ENCODE measurements around the gene TMC6.
"Not testable (repeated sequence)": the region's sequence is repeated elsewhere in the genome, so short reads cannot be mapped to it uniquely, and the experiment has no call there.

Gene TMC6

GRCh38 chr17:78128551-78129350 is at the start of gene TMC6:
TSS of gene TMC6 (minus strand) at chr17:78128755. CDS start at chr17:78126832, 1,923 bp downstream.
- DNase-seq (ENCODE audit: low spot score) = no peak

GRCh38 chr17:78176548-78177025 is 48.0 kb upstream of the TMC6 start:
- DNase-seq (ENCODE audit: low spot score) = no peak

GRCh38 chr17:78175643-78175981 is 47.1 kb upstream of the TMC6 start:
- no peak for DNase-seq (ENCODE audit: low spot score)

- DNase-seq (ENCODE audit: low spot score) = no peak
These were observed 46.5 kb upstream of the TMC6 start for GRCh38 chr17:78174870-78175642.

GRCh38 chr17:78174346-78174869 is 45.9 kb upstream of the TMC6 start:
- no peak for DNase-seq (ENCODE audit: low spot score)

GRCh38 chr17:78173097-78173715 is 44.7 kb upstream of the TMC6 start:
- no peak for DNase-seq (ENCODE audit: low spot score)

GRCh38 chr17:78172249-78173051 is 43.9 kb upstream of the TMC6 start:
- no peak for DNase-seq (ENCODE audit: low spot score)

- not testable (repeated sequence) for DNase-seq (ENCODE audit: low spot score)
These were observed 43.2 kb upstream of the TMC6 start for GRCh38 chr17:78171591-78172248.

- no peak for DNase-seq (ENCODE audit: low spot score)
These were observed 42.4 kb upstream of the TMC6 start for GRCh38 chr17:78170692-78171590.

- no peak for DNase-seq (ENCODE audit: low spot score)
These were observed 40.6 kb upstream of the TMC6 start for GRCh38 chr17:78168903-78169793.

GRCh38 chr17:78168242-78168902 is 39.8 kb upstream of the TMC6 start, which contains the start of gene SYNGR2:
TSS of gene SYNGR2 (plus strand) at chr17:78168581. CDS start at chr17:78168617, 36 bp downstream.
- DNase-seq (ENCODE audit: low spot score) = no peak

GRCh38 chr17:78166416-78166815 is 37.9 kb upstream of the TMC6 start:
- DNase-seq (ENCODE audit: low spot score) = no peak

- DNase-seq (ENCODE audit: low spot score) = no peak
These were observed 36.4 kb upstream of the TMC6 start for GRCh38 chr17:78164748-78165607.

- no peak for DNase-seq (ENCODE audit: low spot score)
These were observed 35.6 kb upstream of the TMC6 start for GRCh38 chr17:78163881-78164747.

GRCh38 chr17:78159575-78160158 is 31.1 kb upstream of the TMC6 start:
- DNase-seq (ENCODE audit: low spot score) = no peak
